Measurements from ENCODE around the gene POC1B.

GRCh38 chr12:89524541-89525304 lies 1.1 kb downstream of the POC1B start, which contains the start of gene GALNT4:
- TF ChIP-seq FOXJ3 (CRISPR knock-in tag; IDR thresholded peaks at IDR 0.05; ENCODE audit: borderline replicate concordance), result no peak
- TF ChIP-seq FOXP1 (CRISPR knock-in tag; IDR thresholded peaks at IDR 0.05; ENCODE audit: borderline replicate concordance), result no peak; the same call in 1 of the 2 replicates
- TF ChIP-seq MAX (CRISPR knock-in tag; IDR thresholded peaks at IDR 0.05), result no peak
- no peak for TF ChIP-seq ATF3 (CRISPR knock-in tag; conservative IDR thresholded peaks at IDR 0.05)
- TF ChIP-seq, protein P1, sequence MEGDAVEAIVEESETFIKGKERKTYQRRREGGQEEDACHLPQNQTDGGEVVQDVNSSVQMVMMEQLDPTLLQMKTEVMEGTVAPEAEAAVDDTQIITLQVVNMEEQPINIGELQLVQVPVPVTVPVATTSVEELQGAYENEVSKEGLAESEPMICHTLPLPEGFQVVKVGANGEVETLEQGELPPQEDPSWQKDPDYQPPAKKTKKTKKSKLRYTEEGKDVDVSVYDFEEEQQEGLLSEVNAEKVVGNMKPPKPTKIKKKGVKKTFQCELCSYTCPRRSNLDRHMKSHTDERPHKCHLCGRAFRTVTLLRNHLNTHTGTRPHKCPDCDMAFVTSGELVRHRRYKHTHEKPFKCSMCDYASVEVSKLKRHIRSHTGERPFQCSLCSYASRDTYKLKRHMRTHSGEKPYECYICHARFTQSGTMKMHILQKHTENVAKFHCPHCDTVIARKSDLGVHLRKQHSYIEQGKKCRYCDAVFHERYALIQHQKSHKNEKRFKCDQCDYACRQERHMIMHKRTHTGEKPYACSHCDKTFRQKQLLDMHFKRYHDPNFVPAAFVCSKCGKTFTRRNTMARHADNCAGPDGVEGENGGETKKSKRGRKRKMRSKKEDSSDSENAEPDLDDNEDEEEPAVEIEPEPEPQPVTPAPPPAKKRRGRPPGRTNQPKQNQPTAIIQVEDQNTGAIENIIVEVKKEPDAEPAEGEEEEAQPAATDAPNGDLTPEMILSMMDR (IDR thresholded peaks at IDR 0.05), result peak; percentile 31
- TF ChIP-seq FOXK1 (CRISPR knock-in tag; IDR thresholded peaks at IDR 0.05), result no peak
- no peak for TF ChIP-seq KAT7 (CRISPR knock-in tag; IDR thresholded peaks at IDR 0.05; ENCODE audit: borderline replicate concordance)
- TF ChIP-seq USF1 (CRISPR knock-in tag; IDR thresholded peaks at IDR 0.05), result no peak
- TF ChIP-seq, protein P2, sequence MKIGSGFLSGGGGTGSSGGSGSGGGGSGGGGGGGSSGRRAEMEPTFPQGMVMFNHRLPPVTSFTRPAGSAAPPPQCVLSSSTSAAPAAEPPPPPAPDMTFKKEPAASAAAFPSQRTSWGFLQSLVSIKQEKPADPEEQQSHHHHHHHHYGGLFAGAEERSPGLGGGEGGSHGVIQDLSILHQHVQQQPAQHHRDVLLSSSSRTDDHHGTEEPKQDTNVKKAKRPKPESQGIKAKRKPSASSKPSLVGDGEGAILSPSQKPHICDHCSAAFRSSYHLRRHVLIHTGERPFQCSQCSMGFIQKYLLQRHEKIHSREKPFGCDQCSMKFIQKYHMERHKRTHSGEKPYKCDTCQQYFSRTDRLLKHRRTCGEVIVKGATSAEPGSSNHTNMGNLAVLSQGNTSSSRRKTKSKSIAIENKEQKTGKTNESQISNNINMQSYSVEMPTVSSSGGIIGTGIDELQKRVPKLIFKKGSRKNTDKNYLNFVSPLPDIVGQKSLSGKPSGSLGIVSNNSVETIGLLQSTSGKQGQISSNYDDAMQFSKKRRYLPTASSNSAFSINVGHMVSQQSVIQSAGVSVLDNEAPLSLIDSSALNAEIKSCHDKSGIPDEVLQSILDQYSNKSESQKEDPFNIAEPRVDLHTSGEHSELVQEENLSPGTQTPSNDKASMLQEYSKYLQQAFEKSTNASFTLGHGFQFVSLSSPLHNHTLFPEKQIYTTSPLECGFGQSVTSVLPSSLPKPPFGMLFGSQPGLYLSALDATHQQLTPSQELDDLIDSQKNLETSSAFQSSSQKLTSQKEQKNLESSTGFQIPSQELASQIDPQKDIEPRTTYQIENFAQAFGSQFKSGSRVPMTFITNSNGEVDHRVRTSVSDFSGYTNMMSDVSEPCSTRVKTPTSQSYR (CRISPR knock-in tag; IDR thresholded peaks at IDR 0.05), result no peak
- no peak for TF ChIP-seq JUN (CRISPR knock-in tag; IDR thresholded peaks at IDR 0.05)
- TF ChIP-seq, protein P3, sequence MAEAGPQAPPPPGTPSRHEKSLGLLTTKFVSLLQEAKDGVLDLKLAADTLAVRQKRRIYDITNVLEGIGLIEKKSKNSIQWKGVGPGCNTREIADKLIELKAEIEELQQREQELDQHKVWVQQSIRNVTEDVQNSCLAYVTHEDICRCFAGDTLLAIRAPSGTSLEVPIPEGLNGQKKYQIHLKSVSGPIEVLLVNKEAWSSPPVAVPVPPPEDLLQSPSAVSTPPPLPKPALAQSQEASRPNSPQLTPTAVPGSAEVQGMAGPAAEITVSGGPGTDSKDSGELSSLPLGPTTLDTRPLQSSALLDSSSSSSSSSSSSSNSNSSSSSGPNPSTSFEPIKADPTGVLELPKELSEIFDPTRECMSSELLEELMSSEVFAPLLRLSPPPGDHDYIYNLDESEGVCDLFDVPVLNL (CRISPR knock-in tag; IDR thresholded peaks at IDR 0.05; ENCODE audit: borderline replicate concordance, low read depth), result no peak

Data from WTC11 (cell line).